Adrenal gland (tissue), 12 donors: ENCODE measurements around the gene PKN1. TPM values are rescaled to one million over a fixed set of nuclear protein-coding genes. Genes with fewer than 3 reads are reported as not detected.

Experiments
- DNase-seq, 7 donors: peaks; one replicate each; pipeline ENCODE4 v3.0.0-alpha.2; 2019 to 2020
- H3K27ac ChIP-seq, 5 donors: fragments of 200-600 bp; sonication (generic) in 4 of 5; 1 replicate in 3 of 5; 2 replicates in 2 of 5; pipeline versions ENCODE4 v1.5.1 to v1.8.0; 2016 to 2020; ENCODE audit warnings: mild to moderate bottlenecking in 1 of 5
- H3K27me3 ChIP-seq: fragments of 200-600 bp; 2 replicates; pipeline ENCODE4 v1.8.0; 2021
- H3K36me3 ChIP-seq, 2 donors: fragments of 200-600 bp; replicated peaks in 1 of 2; 1 replicate in 1 of 2; 2 replicates in 1 of 2; pipeline versions ENCODE4 v1.5.1 to v1.8.0; 2018 to 2022
- H3K4me1 ChIP-seq, 2 donors: fragments of 200-600 bp; replicated peaks in 1 of 2; 1 replicate in 1 of 2; 2 replicates in 1 of 2; pipeline versions ENCODE4 v1.5.1 to v1.8.0; 2018 to 2021
- H3K4me3 ChIP-seq, 4 donors: fragments of 200-600 bp; sonication (generic) in 3 of 4; one replicate each; pipeline ENCODE4 v1.5.1; 2016 to 2018
- H3K9me3 ChIP-seq, 3 donors: fragments of 200-600 bp; sonication (generic) in 1 of 3; replicated peaks in 1 of 3; 1 replicate in 2 of 3; 2 replicates in 1 of 3; pipeline versions ENCODE4 v1.5.1 to v1.8.0; 2016 to 2021
- CTCF ChIP-seq, 6 experiments: fragments of 450-650 bp in 4 of 6; fragments of 200-600 bp in 2 of 6; sonication (generic) in 1 of 6; IDR thresholded peaks; 1 replicate in 5 of 6; 2 replicates in 1 of 6; pipeline versions ENCODE4 v1.5.1 to v1.8.0; 2016 to 2021; ENCODE audit warnings: antibody characterized with exemption in 6 of 6, mild to moderate bottlenecking in 2 of 6, moderate library complexity in 1 of 6
- POLR2A ChIP-seq, 2 donors: fragments of 450-650 bp; IDR thresholded peaks; one replicate each; pipeline ENCODE4 v1.6.1; 2017; ENCODE audit warnings: antibody characterized with exemption in 2 of 2, mild to moderate bottlenecking in 2 of 2, moderate library complexity in 1 of 2
- WGBS, 4 donors: extraction: QIAGEN DNeasy Blood & Tissue Kit in 2 of 4; methylation state at CpG; one replicate each; pipeline versions ENCODE4 v1.1.5 to v1.1.7; 2013 to 2017; 5-methylcytosine and 5-hydroxymethylcytosine counted together
- intact Hi-C, 2 donors: fragments of 100-400 bp; cut with DNase I; formaldehyde crosslinking; loops; one replicate each; pipeline versions ENCODE4 v1.14.1 to v1.15.0; 2022 to 2023
- polyA plus RNA-seq, 3 donors: library from polyadenylated mRNA; stranded (reverse); fragments of 200-250 nt in 2 of 3; fragments of 350-450 nt in 1 of 3; fragmentation: Illumina TruSeq in 1 of 3; extraction: RNeasy Lipid Tissue Mini Kit (QIAGEN cat#74804) in 1 of 3; gene quantifications; one replicate each; pipeline ENCODE4 v1.2.3, GENCODE V29; 2013 to 2014
- total RNA-seq, 9 donors: library from RNA; depleted of rRNA in 4 of 9; stranded (reverse); fragments of >200 nt in 4 of 9; fragments of 120-200 nt in 1 of 9; fragmentation: NEBNext Ultra II Directional in 1 of 9; extraction: Animal tissue kit (Norgen Biotek cat#: 25700) in 1 of 9; gene quantifications; one replicate each; pipeline versions ENCODE4 v1.1.0 to v1.2.4, GENCODE V29; 2013 to 2023
- donor health status: healthy with polysubstance abuse.
- donor health status: Bipolar disorder and iron deficiency.
- donor health status: DM: yes; HTN: yes; CAD: no.
- donor health status: DM: no; HTN: no; CAD: no.
- donor health status: DM: no; HTN: no; CAD: no.
- donor health status: DM: yes; HTN: yes; CAD: no.

The PKN1 gene
- total and polyA plus RNA-seq, 12 donors: 27.5 to 209 (median 120) TPM

- no peak overlapping the region for H3K4me3 ChIP-seq
- intact Hi-C loops: no loop called here
Measured at GRCh38 chr19:14507704-14508542, 74.8 kb downstream of the PKN1 start.

GRCh38 chr19:14510311-14511228 is 77.5 kb downstream of the PKN1 start:
- peak overlapping the region in 1 of 4 donors; percentile 18 for H3K4me3 ChIP-seq
- H3K27ac ChIP-seq: peak overlapping the region; percentile 66 to 80 (median 73)
- WGBS, 4 donors: 15 to 24% (median 19%) methylated on average over 22 of the region's 22 CpGs
- H3K36me3 ChIP-seq: peaks cover 0 to 20% of the 10 kb centered on the region in 2 donors
- TF ChIP-seq CTCF (IDR thresholded peaks at IDR 0.05): no peak
- peak in 1 of 2 donors; percentile 72 for TF ChIP-seq POLR2A (IDR thresholded peaks at IDR 0.05)
- no peaks in the 10 kb centered on the region for H3K9me3 ChIP-seq
- peaks cover 16 to 33% of the 10 kb centered on the region in 2 donors for H3K4me1 ChIP-seq
- intact Hi-C loops: no loop called here
- peak in 6 of 7 donors; percentile 72 to 89 (median 84) for DNase-seq
- no peaks in the 10 kb centered on the region for H3K27me3 ChIP-seq

More at GRCh38 chr19:14507704-14508542, 74.8 kb downstream of the PKN1 start:
- H3K4me1 ChIP-seq: peaks cover 5 to 6% of the 10 kb centered on the region in 2 donors
- TF ChIP-seq POLR2A (IDR thresholded peaks at IDR 0.05) (no peak), CTCF (IDR thresholded peaks at IDR 0.05) (no peak)
- H3K27ac ChIP-seq: peak overlapping the region in 1 of 5 donors; percentile 29
- no peaks in the 10 kb centered on the region for H3K36me3 ChIP-seq
- WGBS, 4 donors: 66 to 74% (median 69%) methylated on average over 11 to 12 of the region's 12 CpGs
- no peak for DNase-seq
- no peaks in the 10 kb centered on the region for H3K27me3 ChIP-seq
- no peaks in the 10 kb centered on the region for H3K9me3 ChIP-seq

- 39 to 60% (median 55%) methylated on average over 4 of the region's 4 CpGs for WGBS, 4 donors
- peak overlapping the region; percentile 25 to 79 (median 68) for H3K27ac ChIP-seq
- TF ChIP-seq POLR2A (IDR thresholded peaks at IDR 0.05): no peak
- TF ChIP-seq CTCF (IDR thresholded peaks at IDR 0.05): no peak
Measured at GRCh38 chr19:14511229-14511593, 78.1 kb downstream of the PKN1 start.

More at GRCh38 chr19:14511229-14511593, 78.1 kb downstream of the PKN1 start:
- peak overlapping the region in 1 of 4 donors; percentile 18 for H3K4me3 ChIP-seq
- H3K27me3 ChIP-seq: no peaks in the 10 kb centered on the region
- no peak for DNase-seq
- H3K9me3 ChIP-seq: no peaks in the 10 kb centered on the region
- H3K36me3 ChIP-seq: peaks cover 0 to 26% of the 10 kb centered on the region in 2 donors
- peaks cover 22 to 39% of the 10 kb centered on the region in 2 donors for H3K4me1 ChIP-seq
- intact Hi-C loops: no loop called here
